Pancreas (tissue), 10 donors: ENCODE data around the gene PGLYRP3. TPM values are rescaled to one million over a fixed set of nuclear protein-coding genes. Genes with fewer than 3 reads are reported as not detected.

Source experiments
- ATAC-seq, 4 donors: fragments of 200-7000 bp; cut with Tn5 transposase; one replicate each; pipeline versions ENCODE4 v1.8.0 to v1.9.1; 2020; ENCODE audit warnings: mild to moderate bottlenecking in 4 of 4, moderate library complexity in 4 of 4
- DNase-seq, 6 donors: peaks; one replicate each; pipeline ENCODE4 v3.0.0-alpha.2; 2020
- FAIRE-seq: peaks from 2 replicates; lab custom pipeline; 2012; peaks lifted over from hg19 to GRCh38; lab: Jason Lieb, UNC
- H3K27ac ChIP-seq, 4 donors: fragments of 200-600 bp; sonication (generic); 1 replicate in 3 of 4; 2 replicates in 1 of 4; pipeline versions ENCODE4 v1.5.0 to v1.8.0; 2020
- H3K27me3 ChIP-seq, 4 donors: fragments of 200-600 bp; one replicate each; pipeline ENCODE4 v1.8.0; 2021
- H3K36me3 ChIP-seq, 3 donors: fragments of 200-600 bp; sonication (generic) in 1 of 3; one replicate each; pipeline versions ENCODE4 v1.5.0 to v1.8.0; 2020 to 2021
- H3K4me1 ChIP-seq, 3 donors: fragments of 200-600 bp; one replicate each; pipeline ENCODE4 v1.8.0; 2021
- H3K4me3 ChIP-seq, 4 donors: fragments of 200-600 bp; sonication (generic) in 2 of 4; one replicate each; pipeline versions ENCODE4 v1.5.0 to v1.8.0; 2020 to 2021
- H3K9me3 ChIP-seq, 4 donors: fragments of 200-600 bp; one replicate each; pipeline ENCODE4 v1.8.0; 2021
- CTCF ChIP-seq, 4 donors: fragments of 200-600 bp; sonication (generic) in 3 of 4; IDR thresholded peaks; one replicate each; pipeline versions ENCODE4 v1.5.0 to v1.8.0; 2021; ENCODE audit warnings: antibody characterized with exemption in 4 of 4
- WGBS, 2 donors: extraction: QIAGEN DNeasy Blood & Tissue Kit; methylation state at CpG; one replicate each; pipeline ENCODE4 v1.1.7; 2013; 5-methylcytosine and 5-hydroxymethylcytosine counted together
- intact Hi-C, 3 donors: fragments of 100-400 bp; cut with DNase I; formaldehyde crosslinking; loops; one replicate each; pipeline versions ENCODE4 v1.11.1 to v1.14.2; 2022
- polyA plus RNA-seq, 2 donors: library from polyadenylated mRNA; stranded (reverse); fragments of 200-250 nt; gene quantifications; one replicate each; pipeline ENCODE4 v1.2.3, GENCODE V29; 2013
- total RNA-seq, 6 donors: library from RNA; stranded (reverse); fragmentation: NEBNext Ultra II Directional in 4 of 6; extraction: Animal tissue kit (Norgen Biotek cat#: 25700) in 4 of 6; gene quantifications; one replicate each; pipeline versions ENCODE4 v1.2.1 to v1.2.4, GENCODE V29; 2021 to 2023
- donor health status: healthy with polysubstance abuse.
- donor health status: DM: no; HTN: no; CAD: no; lungs with moderate emphysema.
- donor health status: DM: no; HTN: no; CAD: no.
- donor health status: control.
- donor health status: control.
- donor health status: Bipolar disorder and iron deficiency.
- donor health status: DM: yes; HTN: yes; CAD: no.
- donor health status: DM: no; HTN: no; CAD: no.
- donor health status: DM: no; HTN: no; CAD: no.
- donor health status: DM: yes; HTN: yes; CAD: no.

The PGLYRP3 gene
- total and polyA plus RNA-seq, 8 donors = not detected

- Histone ChIP-seq H3K27ac (peak overlapping the region in 2 of 4 donors; percentile 10 to 72), H3K9me3 (no peaks in the 10 kb centered on the region), H3K4me3 (no peak overlapping the region), H3K27me3 (no peaks in the 10 kb centered on the region), H3K36me3 (no peaks in the 10 kb centered on the region), H3K4me1 (no peaks in the 10 kb centered on the region)
- intact Hi-C loops = no loop called here
- WGBS, 2 donors = 28 to 31% methylated on average over 3 of the region's 3 CpGs
- DNase-seq = peak in 1 of 6 donors; percentile 5
- no peak for FAIRE-seq
- peak in 3 of 4 donors; percentile 49 to 78 (median 78) for ATAC-seq
- no peak for TF ChIP-seq CTCF (IDR thresholded peaks at IDR 0.05)
These were observed 31.9 kb upstream of the PGLYRP3 start for GRCh38 chr1:153344718-153345025.

- peak in 3 of 4 donors; percentile 24 to 61 (median 36) for ATAC-seq
These were observed 31.3 kb upstream of the PGLYRP3 start for GRCh38 chr1:153343811-153344717.

GRCh38 chr1:153343040-153343681 is 30.4 kb upstream of the PGLYRP3 start:
- FAIRE-seq (no peak), DNase-seq (no peak), ATAC-seq (peak in 1 of 4 donors; percentile 42)
- H3K4me3 ChIP-seq = no peak overlapping the region
- WGBS, 2 donors = 28 to 29% methylated on average over 5 of the region's 5 CpGs
- H3K9me3 ChIP-seq = no peaks in the 10 kb centered on the region
- H3K27ac ChIP-seq = peak overlapping the region in 2 of 4 donors; percentile 41 to 47
- no peaks in the 10 kb centered on the region for H3K36me3 ChIP-seq
- TF ChIP-seq CTCF (IDR thresholded peaks at IDR 0.05) = no peak
- intact Hi-C loops = no loop called here
- no peaks in the 10 kb centered on the region for H3K27me3 ChIP-seq
- H3K4me1 ChIP-seq = no peaks in the 10 kb centered on the region

More at GRCh38 chr1:153343811-153344717, 31.3 kb upstream of the PGLYRP3 start:
- no peaks in the 10 kb centered on the region for H3K9me3 ChIP-seq
- H3K4me3 ChIP-seq = no peak overlapping the region
- WGBS, 2 donors = 27 to 37% methylated on average over 9 of the region's 9 CpGs
- DNase-seq (peak in 1 of 6 donors; percentile 3), FAIRE-seq (no peak)
- H3K27me3 ChIP-seq = no peaks in the 10 kb centered on the region
- H3K36me3 ChIP-seq = no peaks in the 10 kb centered on the region
- TF ChIP-seq CTCF (IDR thresholded peaks at IDR 0.05) = no peak
- intact Hi-C loops = no loop called here
- no peaks in the 10 kb centered on the region for H3K4me1 ChIP-seq
- peak overlapping the region in 2 of 4 donors; percentile 10 to 72 for H3K27ac ChIP-seq

- Histone ChIP-seq H3K9me3 (no peaks in the 10 kb centered on the region), H3K4me1 (no peaks in the 10 kb centered on the region), H3K36me3 (no peaks in the 10 kb centered on the region), H3K27ac (no peak overlapping the region), H3K27me3 (no peaks in the 10 kb centered on the region), H3K4me3 (no peak overlapping the region)
- no peak for FAIRE-seq
- no peak for ATAC-seq
- intact Hi-C loops = no loop called here
- 61 to 70% methylated on average over 3 of the region's 3 CpGs for WGBS, 2 donors
- no peak for DNase-seq
- TF ChIP-seq CTCF (IDR thresholded peaks at IDR 0.05) = no peak
These were observed 29.4 kb upstream of the PGLYRP3 start for GRCh38 chr1:153342178-153342577.
